B cell (primary cell): ENCODE data around the gene SGCA.

Experiments
- CTCF ChIP-seq: fragments of 200-600 bp; IDR thresholded peaks from one replicate; pipeline ENCODE4 v1.8.0; 2022; ENCODE audit warnings: antibody characterized with exemption, mild to moderate bottlenecking
- EZH2 ChIP-seq: IDR thresholded peaks from 2 replicates; pipeline ENCODE4 v1.6.1; 2012; ENCODE audit warnings: borderline replicate concordance, low read depth, mild to moderate bottlenecking, moderate library complexity, low read length; ENCODE audit not compliant: insufficient read depth, poor library complexity, severe bottlenecking

DNA sequence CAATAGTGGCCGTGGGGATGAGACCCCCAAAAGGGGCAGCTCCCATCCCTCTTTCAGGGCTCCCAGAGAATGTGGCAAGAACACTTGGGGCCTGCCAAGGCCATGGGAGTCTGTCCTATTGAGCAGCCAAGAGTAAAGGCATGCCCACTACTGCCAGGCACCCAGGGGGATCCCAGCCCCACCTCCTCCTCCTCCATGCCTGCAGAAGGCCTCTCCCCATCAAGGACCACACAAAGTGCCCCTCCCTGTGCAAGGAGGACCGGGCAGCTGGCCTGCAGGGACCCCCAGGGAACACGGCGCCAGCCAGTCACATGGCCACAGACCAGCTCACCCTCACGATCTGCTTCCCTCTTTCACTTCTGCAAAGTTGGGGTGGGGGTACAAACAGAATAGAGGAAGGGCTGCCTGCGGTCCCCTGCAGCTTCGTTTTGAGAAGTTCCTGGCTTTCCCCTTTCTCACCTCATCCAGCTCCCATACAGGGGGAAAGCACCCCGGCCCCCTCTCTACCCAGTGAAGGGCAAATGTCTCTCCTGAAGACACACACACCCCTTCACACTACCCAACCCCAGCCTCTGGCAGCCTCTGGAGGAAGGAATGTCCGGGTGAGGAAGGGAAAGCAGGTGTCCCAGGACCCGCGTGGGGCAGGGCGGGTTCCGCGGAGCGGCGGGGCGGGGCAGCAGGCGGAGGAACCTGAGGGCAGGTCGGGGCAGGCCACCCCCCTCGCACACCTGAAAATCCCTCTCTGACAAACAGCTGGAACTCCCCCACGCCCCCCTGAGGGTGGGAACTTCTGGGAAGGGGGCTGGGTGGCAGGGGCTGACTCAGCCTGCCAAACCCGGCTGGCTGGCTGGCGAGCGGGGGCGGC lies 17.3 kb upstream of the SGCA start:
- no peak for TF ChIP-seq EZH2
- TF ChIP-seq CTCF: no peak
